ENCODE results near the gene NCOA3.

NCOA3 gene

GRCh38 chr20:47605673-47606413, 104.2 kb downstream of the NCOA3 start:
- DNase-seq = no peak

GRCh38 chr20:47606414-47606982, 104.8 kb downstream of the NCOA3 start:
- DNase-seq = no peak

GRCh38 chr20:47606983-47607613, 105.4 kb downstream of the NCOA3 start:
- DNase-seq = no peak

GRCh38 chr20:47609001-47609400, 107.3 kb downstream of the NCOA3 start:
- no peak for DNase-seq

GRCh38 chr20:47610247-47610944, 108.7 kb downstream of the NCOA3 start:
- peak; percentile 72 for DNase-seq

- DNase-seq = no peak
Measured at GRCh38 chr20:47610945-47611250, 109.2 kb downstream of the NCOA3 start.

GRCh38 chr20:47611785-47612184, 110.1 kb downstream of the NCOA3 start:
- DNase-seq = no peak

GRCh38 chr20:47612670-47613069, 111.0 kb downstream of the NCOA3 start:
- no peak for DNase-seq

- no peak for DNase-seq
Measured at GRCh38 chr20:47614703-47615309, 113.1 kb downstream of the NCOA3 start.

- no peak for DNase-seq
Measured at GRCh38 chr20:47618479-47618878, 116.8 kb downstream of the NCOA3 start.

- DNase-seq = no peak
Measured at GRCh38 chr20:47620808-47621805, 119.4 kb downstream of the NCOA3 start.

- DNase-seq = no peak
Measured at GRCh38 chr20:47622118-47622665, 120.5 kb downstream of the NCOA3 start.

GRCh38 chr20:47623206-47623605, 121.5 kb downstream of the NCOA3 start:
- DNase-seq = no peak

GRCh38 chr20:47627540-47627939, 125.9 kb downstream of the NCOA3 start:
- DNase-seq = no peak

GRCh38 chr20:47629907-47630306, 128.2 kb downstream of the NCOA3 start:
- no peak for DNase-seq

GRCh38 chr20:47631078-47631477, 129.4 kb downstream of the NCOA3 start:
- no peak for DNase-seq

GRCh38 chr20:47635256-47635655, 133.6 kb downstream of the NCOA3 start:
- DNase-seq = no peak

- DNase-seq = no peak
Measured at GRCh38 chr20:47638851-47639250, 137.2 kb downstream of the NCOA3 start.

- DNase-seq = no peak
Measured at GRCh38 chr20:47642118-47642517, 140.4 kb downstream of the NCOA3 start.

- DNase-seq = no peak
Measured at GRCh38 chr20:47642624-47643023, 140.9 kb downstream of the NCOA3 start.

GRCh38 chr20:47645632-47646031, 143.9 kb downstream of the NCOA3 start:
- DNase-seq = no peak

GRCh38 chr20:47647994-47648393, 146.3 kb downstream of the NCOA3 start:
- DNase-seq = no peak

All from activated naive CD4-positive, alpha-beta T cell treated with Interleukin-2 at 50 U/mL for 16 hours (primary cell).